ENCODE results near the gene CAMTA1.

GRCh38 chr1:7019510-7019909 is 234.3 kb downstream of the CAMTA1 start:
- TF ChIP-seq CTCF (IDR thresholded peaks at IDR 0.05) (no peak), EZH2 (IDR thresholded peaks at IDR 0.05) (no peak)

All from neural progenitor cell (in vitro differentiated cells).